HG02938 (cell line): ENCODE measurements around the gene MTFMT.
"Not testable (repeated sequence)": the region's sequence is repeated elsewhere in the genome, so short reads cannot be mapped to it uniquely, and the experiment has no call there.

Experiments
- ATAC-seq: cut with Tn5 transposase; IDR thresholded peaks from one replicate; pipeline ENCODE4 v1.9.1; 2021; ENCODE audit warnings: mild to moderate bottlenecking, moderate library complexity; ENCODE audit not compliant: unreplicated experiment

MTFMT gene

DNA sequence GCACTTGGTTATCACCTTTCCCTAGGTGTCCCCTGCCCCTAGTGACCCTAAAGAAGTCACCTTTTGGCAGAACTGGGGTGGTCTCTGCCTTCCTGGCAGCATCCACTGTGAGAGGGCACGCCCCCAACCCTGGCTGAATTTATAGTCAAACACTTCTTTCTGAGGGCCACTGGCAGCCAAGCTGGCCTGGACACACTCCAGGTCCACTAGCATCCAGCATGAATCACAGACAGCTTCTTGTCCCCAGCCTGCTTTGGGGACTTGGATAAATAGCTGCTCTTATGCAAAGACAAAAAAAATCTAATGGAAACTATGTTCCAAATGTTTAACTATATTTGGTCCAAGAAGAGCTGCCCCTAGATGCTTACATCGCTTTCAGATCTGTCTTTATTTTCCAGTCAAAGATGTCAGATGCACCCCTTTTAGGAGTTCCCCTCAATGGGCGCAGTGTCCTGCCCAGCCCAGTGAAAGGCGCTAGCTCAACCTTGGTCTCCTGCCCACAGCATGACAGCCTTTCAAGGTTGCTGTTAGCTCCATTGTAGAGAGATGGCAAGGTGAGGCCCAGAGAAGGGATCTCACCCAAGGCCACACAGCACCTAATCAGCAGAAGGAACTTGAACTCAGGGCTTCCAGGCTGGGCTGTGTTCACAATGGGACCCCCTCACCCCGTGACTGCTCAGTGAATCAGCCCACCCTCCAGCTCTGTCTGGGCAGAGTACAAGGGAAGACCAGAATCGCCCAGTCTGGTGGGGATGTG lies 31.4 kb upstream of the MTFMT start:
- ATAC-seq = no peak

DNA sequence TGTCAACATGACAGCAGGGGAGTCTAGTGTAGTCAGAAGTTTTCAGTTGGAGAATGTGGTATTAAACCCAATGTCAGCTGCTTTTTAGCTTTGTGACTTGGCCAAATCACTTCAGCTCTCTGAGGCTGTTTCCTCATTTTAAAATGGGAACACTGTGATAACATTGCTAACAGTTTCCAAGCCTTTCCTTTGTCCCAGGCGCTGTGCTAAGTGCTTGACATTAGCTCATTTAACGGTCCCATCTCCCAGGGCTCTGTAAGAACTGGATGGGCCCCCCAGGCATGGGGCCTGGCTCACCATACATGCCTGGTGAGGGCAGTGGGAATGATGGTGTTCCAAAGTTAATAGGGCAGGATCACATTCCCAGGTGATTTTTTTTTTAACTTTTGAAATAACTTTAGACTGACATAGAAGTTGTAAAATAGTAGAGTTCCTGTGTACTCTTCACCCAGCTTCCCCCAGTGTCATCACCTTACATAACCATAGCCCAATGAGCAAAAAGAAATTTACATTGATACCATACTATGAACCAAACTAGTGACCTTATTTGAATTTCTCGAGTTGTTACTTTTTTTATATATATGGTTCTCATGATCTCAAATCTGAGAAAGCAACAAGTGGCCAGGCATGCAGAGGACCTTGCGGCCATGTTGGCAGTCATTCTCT lies 30.6 kb upstream of the MTFMT start:
- ATAC-seq = no peak

DNA sequence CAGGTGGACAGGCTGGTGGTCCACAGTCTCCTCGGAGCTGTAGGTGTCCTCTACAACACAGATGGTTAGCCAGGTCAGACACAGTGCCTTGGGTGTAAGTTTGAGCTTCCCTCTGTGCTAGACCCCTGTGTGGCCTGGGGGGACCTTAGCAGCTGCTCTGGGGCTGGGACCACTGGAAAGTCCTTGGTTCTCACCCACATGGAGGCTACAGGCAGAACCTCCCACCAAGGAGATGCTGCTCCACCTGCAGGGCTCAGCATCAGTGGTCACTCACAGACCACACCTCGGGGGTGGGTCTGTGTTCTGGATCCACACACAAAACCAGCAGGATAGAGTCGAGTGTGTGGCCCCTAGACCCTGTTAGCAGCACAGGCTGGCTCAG lies 29.9 kb upstream of the MTFMT start:
- ATAC-seq = no peak

DNA sequence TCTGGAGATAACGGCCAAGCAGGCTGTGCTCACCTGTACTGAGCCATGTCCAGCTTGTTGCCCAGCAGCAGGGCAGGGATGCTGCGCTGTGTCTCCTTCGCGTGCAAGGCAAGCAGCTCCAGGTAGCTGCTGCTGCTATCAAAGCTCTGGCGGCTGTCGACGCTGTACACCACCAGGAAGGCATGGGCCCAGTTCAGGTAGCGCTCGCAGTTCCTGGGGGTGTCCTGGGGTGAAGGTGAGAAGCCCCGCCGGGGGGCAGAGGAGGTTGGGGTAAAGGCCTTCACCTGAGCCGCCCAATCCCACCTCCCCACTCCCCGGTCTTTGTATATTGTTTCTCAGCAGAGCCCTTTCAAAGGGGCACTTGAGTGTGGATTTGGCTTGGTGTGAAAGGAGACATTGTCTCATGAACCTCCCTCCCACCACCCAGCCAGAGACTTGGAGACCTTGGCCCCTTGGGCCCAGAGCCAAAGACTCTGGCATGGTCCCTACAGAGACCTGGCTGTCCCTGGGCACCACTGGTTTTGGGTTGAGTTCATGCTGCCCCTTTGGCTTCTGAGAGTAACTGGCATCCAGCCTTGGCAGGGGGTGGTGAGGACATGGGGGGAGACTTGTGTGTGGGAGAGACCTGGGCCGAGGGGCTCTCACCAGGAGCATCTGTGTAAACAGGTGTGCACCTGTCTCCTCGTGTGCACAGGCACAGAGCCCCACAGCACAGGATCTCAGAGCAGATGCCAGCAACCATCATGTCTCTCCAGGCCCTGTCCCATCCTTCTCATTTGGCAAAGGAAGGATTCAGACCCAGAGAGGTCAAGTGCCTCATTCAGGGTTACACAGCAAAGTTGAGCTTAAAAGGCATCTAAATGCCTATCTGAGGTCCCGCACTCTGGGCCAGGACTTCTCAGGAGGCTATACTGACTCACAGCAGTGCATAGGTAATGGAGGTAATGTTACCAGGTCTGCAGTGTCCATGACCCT lies 29.2 kb upstream of the MTFMT start:
- ATAC-seq = no peak

DNA sequence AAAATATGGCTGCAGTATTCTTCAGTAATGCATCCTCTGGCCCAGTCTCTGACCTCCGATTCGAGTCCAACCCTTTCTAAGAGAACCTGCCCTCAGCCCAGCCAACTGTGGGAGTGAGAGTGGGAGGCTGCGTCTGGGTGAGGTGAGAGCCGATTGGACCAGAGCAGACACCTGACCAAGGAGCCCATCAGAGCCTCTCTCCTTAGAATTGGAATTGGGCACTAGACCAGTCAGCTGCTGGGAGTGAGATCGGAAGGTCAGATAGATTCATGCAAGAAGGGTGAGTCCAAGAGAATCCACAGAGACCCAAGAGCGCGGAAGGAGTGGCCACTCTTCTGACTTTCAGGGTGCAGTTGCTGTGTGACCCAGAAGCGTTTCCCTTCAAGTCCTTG lies 28.1 kb upstream of the MTFMT start:
- ATAC-seq = no peak

DNA sequence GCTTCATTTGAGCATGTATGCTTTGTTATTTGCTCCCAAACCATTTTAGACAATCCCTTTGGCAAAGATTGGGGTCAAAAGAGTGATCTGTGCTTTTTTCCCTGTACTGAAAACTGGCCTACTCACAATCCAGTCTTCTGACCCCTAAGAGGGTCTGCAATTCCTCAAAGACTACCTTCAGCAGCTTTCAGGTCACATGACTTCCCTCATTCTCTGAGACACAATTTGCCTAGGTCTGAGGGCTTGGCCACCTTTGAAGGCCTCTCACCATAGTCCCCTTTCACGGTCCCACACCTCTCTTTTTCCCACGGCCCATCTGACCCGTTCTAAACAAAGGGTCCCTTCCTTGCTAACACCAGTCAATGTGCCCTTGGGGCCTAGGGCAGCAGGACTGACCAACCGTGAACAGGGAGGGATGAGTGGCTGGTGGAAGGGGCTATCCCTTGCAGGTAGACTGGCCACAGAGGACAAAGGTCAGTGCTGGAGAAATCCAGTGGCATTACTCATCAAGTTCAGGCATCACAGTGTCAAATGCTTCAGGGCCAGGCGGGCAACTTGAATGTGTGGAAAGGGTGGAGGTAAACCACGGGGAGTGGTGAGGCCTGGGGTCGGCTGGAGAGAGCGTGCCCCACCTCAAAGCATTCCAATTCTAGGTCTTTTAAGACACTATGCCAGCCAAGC lies 27.6 kb upstream of the MTFMT start:
- ATAC-seq = no peak

DNA sequence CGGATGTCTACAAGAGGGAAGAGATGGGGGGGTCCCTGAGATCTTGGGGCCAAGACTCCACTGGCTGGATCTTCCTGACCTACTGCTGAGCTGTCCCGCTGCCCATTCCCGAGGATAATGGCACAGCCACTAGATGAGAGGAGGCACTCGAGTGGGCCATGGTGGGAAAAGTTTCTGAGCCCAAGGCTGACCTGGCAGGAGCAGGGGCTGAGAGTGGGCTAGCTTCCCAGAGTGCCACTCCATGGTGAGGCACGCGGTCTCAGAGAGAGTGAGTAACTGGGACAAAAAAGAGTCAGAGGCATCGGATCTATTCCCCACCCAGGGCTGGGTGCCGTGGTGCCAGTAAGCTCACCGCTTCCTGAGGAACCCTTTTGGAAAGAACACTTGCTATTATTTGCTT lies 26.7 kb upstream of the MTFMT start:
- ATAC-seq = no peak

DNA sequence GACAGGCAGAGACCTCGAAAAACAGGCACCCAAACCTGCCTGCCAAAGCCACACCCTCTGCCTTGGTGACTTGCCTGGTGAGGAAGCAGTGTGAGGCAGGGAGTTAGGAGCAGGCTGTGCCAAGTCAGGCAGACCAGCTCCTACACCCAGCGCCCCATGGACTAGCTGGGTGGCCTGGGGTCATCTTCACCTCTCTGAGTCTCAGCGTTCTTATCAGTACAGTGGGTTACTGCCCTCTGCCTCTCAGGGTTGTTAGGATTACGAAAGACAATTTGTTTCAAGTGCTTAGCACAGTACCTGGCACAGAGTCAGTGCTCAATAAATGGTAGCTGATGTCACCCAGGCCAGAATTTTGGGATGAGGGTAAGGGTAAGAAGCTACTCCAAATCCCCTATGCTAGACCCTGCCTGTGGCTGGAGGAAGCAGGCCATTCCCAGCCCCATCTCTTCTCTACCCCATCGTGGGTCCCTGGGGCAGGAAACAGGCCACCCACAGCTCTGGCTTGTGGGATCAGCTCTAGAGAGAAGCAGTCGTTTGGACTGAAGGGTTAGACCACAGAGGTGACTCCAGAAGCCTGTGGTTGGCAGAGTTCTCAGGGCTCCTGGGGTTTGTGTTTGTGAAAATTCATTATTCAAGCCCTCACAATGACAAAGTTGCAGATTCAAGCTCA lies 25.9 kb upstream of the MTFMT start:
- ATAC-seq = no peak

DNA sequence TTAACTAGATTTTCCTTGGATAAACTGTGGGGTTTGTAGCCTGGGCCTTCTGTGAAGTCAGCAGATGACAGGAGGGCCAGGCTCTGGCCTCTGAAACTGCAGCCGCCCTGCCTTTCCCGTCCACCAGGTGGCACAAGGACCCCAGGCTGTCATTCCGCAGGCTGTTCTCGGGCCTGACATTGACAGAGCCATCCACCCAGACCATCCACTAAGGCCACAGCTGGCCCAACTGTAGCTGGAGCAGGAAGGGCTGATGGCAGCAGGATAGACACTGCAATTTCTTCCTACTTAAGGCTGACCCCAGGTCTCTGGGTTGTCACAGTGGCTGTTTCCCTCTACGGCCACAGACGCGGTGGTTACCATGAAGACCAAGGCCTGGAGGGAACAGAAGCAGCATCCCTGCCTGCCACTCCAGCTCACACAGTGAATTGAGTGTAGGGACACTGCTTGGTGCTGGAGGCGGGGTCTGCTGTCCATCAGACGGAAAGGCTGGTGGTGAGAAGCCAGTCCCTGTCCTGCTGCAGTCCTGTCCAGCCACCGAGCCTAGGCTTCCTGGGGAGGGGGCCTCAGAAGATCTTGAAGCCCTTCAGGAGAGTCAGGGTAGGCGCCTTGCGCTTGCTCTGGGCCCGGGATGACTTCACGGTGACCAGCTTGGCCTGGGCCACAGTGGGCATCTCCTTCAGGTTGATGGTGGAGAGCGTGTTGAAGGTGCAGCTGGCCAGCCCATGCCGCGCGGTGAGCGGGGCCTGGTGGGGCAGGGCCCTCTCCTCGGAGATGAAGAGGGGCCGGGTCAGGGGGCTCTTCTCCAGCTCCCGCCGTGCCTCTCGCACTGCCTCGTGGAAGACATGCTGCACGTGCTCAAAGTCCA lies 25.1 kb upstream of the MTFMT start:
- no peak for ATAC-seq

DNA sequence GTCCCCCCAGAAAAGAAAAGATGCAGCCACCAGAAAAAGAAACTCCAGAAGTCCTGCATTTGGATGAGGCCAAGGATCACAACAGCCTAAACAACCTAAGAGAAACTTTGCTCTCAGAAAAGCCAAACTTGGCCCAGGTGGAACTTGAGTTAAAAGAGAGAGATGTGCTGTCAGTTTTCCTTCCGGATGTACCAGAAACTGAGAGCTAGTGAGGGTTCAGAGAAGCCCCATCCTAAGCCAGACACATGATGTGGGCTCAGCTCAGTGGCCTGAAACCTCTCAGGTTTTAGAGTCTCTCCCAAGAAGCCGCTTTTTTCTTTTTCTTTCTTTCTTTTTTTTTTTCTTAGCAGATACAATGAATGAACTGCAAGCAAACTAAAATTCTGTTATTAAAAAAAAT lies 23.5 kb upstream of the MTFMT start:
- ATAC-seq = no peak

DNA sequence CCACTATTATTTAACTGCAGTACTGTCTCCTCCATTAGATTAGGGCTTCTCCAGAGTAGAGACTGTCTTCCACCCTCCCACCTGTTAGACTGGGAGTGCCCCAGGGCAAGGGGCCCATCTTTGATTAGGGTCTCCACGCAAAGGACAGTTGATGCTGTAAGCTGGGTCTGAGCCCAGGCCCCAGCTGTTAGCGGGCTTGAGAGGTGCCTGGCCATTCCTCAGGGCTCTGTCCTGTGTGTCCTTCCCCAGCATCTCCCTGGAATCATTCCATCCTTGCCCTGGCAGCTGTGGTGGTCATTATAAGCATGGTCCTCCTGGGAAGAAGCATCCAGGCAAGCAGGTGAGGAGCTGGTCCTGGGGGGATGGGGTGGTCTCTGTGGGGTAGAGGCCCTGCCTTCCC lies 21.8 kb upstream of the MTFMT start:
- no peak for ATAC-seq

DNA sequence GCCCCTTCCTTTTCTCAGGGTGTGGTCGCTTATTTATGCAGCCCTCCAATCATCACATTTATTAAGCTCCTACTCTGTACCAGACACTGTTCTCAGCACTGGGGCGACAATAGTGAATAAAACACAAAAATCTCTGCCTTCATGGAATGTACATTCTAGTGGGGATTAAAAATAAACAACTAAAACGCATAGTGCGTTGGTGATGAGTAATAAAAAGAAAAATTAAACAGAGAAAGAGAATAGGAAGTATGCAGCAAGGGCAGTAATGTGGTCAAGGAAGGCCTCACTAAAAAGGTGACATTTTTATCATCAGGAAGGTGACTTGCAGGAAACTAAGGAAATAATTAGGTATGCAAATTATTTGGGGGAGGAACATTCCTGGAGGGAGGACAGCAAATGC lies 20.8 kb upstream of the MTFMT start:
- ATAC-seq = no peak

DNA sequence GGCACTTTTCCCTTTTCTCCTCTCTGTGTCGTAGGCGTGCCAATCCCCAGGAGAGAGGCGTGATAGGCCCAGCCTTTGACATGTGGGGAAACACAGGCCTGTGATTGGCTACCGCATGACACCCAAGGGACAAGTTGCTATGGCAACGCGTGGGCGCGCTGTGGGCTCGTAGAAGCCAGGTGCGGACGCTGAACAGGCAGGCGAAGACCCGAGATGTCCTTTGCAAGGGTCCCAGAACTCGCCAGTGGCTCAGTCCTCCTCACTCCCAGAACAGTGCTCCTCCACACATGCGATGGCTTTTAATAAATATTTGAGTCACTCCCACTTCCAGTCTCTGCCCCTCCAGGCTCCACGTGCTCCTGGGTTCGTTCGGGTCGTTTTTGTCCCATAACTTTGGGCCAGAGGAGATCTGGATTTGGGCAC lies 20.0 kb upstream of the MTFMT start:
- peak; percentile 89 for ATAC-seq

DNA sequence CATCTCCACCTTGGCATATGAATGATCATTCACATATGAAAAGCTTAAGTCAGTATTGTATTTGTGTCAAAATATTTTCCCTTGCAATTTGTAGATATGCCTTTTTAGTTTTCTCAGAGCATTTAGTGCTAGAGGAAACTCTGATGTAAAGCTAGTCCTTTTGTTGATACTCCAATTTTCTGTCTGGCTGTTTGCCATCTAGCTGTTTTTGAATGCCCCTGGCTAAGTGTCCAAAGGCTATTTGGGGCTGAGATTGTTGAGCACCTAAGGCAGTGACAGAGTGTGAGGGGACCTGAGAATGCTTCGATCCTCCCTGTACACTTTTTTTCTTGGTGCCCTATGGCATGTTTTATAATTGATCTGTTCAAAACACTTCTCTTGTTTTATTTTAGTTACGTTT lies 18.8 kb upstream of the MTFMT start:
- ATAC-seq = no peak

DNA sequence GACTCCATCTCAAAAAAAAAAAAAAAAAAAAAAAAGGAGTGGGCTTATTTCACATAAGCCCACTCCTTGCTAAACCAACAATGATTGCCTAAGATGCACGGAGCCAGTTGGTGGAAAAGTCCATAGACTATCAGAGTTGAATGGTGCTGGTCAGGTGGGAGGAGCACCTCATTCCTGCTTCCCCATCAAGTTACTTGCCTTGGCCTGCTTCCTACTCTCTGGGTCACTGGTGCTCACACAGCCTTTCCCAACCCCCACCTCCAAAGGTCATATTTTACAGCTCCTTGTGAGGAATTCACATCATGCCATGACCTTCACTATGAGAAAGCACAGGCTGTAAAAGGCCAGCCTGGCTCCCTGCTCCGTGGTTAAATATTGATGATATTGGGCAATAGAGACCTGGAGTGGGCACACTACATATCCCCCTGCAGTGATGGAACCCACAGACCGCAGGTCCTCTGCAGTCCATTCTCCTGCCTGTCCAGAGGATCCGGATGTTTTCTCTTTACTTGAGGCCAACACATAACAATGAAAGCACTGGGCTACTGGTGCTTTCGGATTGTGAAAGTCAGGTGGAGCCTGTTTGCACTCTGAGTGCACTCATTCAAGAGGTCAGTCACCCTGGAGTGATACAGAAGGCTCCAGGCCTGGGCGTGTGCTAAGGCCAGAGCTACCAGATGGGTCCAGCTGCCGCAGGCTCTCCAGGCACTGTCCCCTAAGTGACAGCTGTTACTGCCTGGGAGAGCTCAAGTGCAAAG lies 15.5 kb upstream of the MTFMT start, which contains the start of gene SLC51B:
TSS of gene SLC51B (plus strand) at position 664 of the 758 bp plus-strand sequence. CDS start 4,618 bp downstream, outside the sequence.
- no peak for ATAC-seq

DNA sequence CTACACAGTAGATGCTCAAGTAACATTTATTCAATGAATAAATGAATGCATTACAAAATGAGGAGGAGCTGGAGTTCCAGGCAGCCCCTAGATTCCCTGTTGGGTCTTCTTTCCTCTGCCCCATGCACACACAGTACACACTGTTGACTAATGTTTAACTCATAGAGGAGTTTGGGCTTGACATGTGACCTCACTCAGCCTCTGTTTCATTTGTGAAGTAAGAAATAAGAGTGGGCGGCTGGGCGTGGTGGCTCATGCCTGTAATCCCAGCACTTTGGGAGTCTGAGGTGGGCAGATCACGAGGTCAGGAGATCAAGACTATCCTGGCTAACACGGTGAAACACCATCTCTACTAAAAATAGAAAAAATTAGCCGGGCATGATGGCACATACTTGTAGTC lies 14.8 kb upstream of the MTFMT start:
- ATAC-seq = not testable (repeated sequence)

DNA sequence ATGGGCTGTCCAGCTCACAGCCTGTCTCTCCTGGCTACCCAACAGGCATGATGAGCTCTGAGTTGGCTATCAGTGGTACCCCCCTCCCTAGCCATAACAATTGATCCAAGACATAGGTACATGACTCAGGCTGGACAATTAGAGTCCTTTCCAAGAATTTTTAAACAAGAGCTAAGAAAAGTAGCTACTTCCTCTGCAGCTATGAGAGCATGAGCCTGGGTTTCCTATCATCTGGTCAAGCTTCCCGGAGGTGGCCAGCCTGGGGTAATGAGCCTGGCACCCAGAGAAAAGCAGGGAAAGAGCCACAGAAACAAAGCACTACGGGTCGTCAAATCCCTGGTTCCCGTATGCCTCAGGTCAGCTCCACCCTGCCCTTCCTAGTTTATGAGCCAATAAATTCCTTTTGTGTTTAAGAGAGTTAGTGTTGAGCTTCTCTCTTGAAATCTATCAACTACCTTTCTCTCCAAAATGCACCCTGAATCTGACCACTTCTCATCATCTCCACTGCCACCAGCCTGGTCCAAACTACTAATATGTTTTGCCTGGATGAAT lies 13.4 kb upstream of the MTFMT start:
- no peak for ATAC-seq

DNA sequence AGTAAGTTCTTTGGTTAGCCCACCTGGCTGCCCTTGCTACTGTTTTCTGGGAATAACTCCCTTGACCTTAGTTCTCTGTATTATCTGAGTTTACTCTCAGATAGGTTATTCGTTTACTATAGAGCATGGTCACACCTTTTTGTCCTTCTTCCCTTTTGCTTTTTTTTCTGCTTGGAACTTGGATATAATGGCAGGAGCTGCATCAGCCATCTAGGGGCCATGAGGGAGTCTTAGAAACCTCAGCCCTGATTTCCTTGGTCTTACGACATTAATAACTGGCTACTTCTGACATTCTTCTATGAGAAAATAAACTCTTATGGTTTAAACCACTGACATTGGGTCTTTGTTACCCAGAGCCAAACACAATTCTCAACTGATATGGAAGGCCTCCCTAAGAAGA lies 12.3 kb upstream of the MTFMT start:
- ATAC-seq = no peak
